ENCODE data around the gene KANSL1.

DNA sequence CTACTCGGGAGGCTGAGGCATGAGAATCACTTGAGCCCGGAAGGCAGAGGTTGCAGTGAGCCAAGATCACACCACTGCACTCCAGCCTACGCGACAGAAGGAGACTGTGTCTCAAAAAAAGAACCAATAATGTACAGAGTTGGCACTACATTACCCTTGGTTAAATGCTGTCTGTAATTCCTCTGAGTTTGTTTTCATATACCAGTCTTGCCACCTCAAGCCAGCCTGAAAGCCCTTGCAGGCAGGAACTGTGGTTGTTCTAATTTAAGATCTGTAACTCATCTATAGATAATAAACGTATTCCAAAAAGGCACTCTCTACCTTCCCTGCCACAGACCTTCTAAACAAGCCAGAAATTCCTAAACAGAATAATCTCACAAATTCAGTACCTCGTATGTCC is 4.3 kb upstream of the KANSL1 start:
- TF ChIP-seq CTCF (IDR thresholded peaks at IDR 0.05) (no peak), POLR2AphosphoS5 (IDR thresholded peaks at IDR 0.05) (no peak)
